DND-41 (cell line): ENCODE data around the gene EIF4ENIF1.
"Not testable (repeated sequence)": the region's sequence is repeated elsewhere in the genome, so short reads cannot be mapped to it uniquely, and the experiment has no call there.

Experiments used
- ATAC-seq: fragments of 200-7000 bp; cut with Tn5 transposase; 3 replicates; pipeline ENCODE4 v1.9.1; 2021; ENCODE audit warnings: low read depth; ENCODE audit not compliant: insufficient read depth
- DNase-seq: peaks from one replicate; pipeline ENCODE4 v3.0.0-alpha.2; 2020
- H2AFZ ChIP-seq: 2 replicates; pipeline ENCODE4 v1.6.0; 2012; ENCODE audit warnings: low read depth, low read length
- H3K27ac ChIP-seq: 2 replicates; pipeline ENCODE4 v1.5.1; 2012; ENCODE audit warnings: low read length, inconsistent platforms
- H3K27me3 ChIP-seq: fragments of 200-600 bp; sonication (generic); 2 replicates; pipeline ENCODE4 v1.6.0; 2012; ENCODE audit warnings: low read length, mild to moderate bottlenecking, inconsistent platforms; ENCODE audit not compliant: insufficient read depth, poor library complexity
- H3K36me3 ChIP-seq: 2 replicates; pipeline ENCODE4 v1.5.1; 2012; ENCODE audit warnings: low read length, inconsistent platforms; ENCODE audit not compliant: insufficient read depth
- H3K4me1 ChIP-seq: 2 replicates; pipeline ENCODE4 v1.5.1; 2012; ENCODE audit warnings: mild to moderate bottlenecking, low read length; ENCODE audit not compliant: insufficient read depth
- H3K4me2 ChIP-seq: 2 replicates; pipeline ENCODE4 v1.6.0; 2012; ENCODE audit warnings: mild to moderate bottlenecking, moderate library complexity, low read length, inconsistent platforms; ENCODE audit not compliant: insufficient read depth
- H3K4me3 ChIP-seq, 2 experiments: fragments of 200-600 bp in 1 of 2; shearing (Covaris generic) in 1 of 2; 2 replicates each; pipeline ENCODE4 v1.5.1; 2012 to 2016; ENCODE audit warnings: inconsistent platforms in 2 of 2, low read length in 2 of 2, mild to moderate bottlenecking in 2 of 2, low read depth in 1 of 2, moderate library complexity in 1 of 2
- H3K79me2 ChIP-seq: 2 replicates; pipeline ENCODE4 v1.6.0; 2012; ENCODE audit warnings: low read length, inconsistent platforms; ENCODE audit not compliant: insufficient read depth
- H3K9ac ChIP-seq: 2 replicates; pipeline ENCODE4 v1.6.0; 2012; ENCODE audit warnings: low read depth, mild to moderate bottlenecking, inconsistent platforms, low read length, moderate library complexity
- H3K9me3 ChIP-seq: 2 replicates; pipeline ENCODE4 v1.5.1; 2012; ENCODE audit warnings: low read length, moderate library complexity, mild to moderate bottlenecking, inconsistent platforms; ENCODE audit not compliant: insufficient read depth, severe bottlenecking
- H4K20me1 ChIP-seq: 2 replicates; pipeline ENCODE4 v1.6.0; 2012; ENCODE audit warnings: low read length; ENCODE audit not compliant: insufficient read depth
- CTCF ChIP-seq: IDR thresholded peaks from 2 replicates; pipeline ENCODE4 v1.5.1; 2012; ENCODE audit warnings: borderline replicate concordance, low read length, moderate library complexity, mild to moderate bottlenecking; ENCODE audit not compliant: poor library complexity, severe bottlenecking; ENCODE audit errors: extremely low read depth
- EZH2 ChIP-seq: IDR thresholded peaks from 3 replicates; pipeline ENCODE4 v1.6.1; 2012; ENCODE audit warnings: borderline replicate concordance, low read depth, mild to moderate bottlenecking, moderate library complexity, low read length, inconsistent platforms; ENCODE audit not compliant: severe bottlenecking

EIF4ENIF1 gene

GRCh38 chr22:31495343-31495742 lies 5.7 kb upstream of the EIF4ENIF1 start:
- Histone ChIP-seq H3K36me3 (peaks cover 8% of the 10 kb centered on the region; the same call in 1 of the 2 replicates), H3K4me2 (peak overlapping the region; percentile 85), H3K4me1 (peaks cover 47% of the 10 kb centered on the region), H3K27ac (peak overlapping the region; percentile 79), H2AFZ (peak overlapping the region; percentile 90), H3K9ac (peak overlapping the region; percentile 81), H3K79me2 (peaks cover 54% of the 10 kb centered on the region), H4K20me1 (0 out of 2 replicates have a peak, but pooled peaks cover 4% of the 10 kb centered on the region), H3K9me3 (no peaks in the 10 kb centered on the region), H3K27me3 (no peaks in the 10 kb centered on the region), H3K4me3 (peak overlapping the region; percentile 60 to 90)
- no peak for TF ChIP-seq CTCF
- TF ChIP-seq EZH2: no peak
- DNase-seq (no peak), ATAC-seq (no peak)

GRCh38 chr22:31493355-31493754 lies 3.7 kb upstream of the EIF4ENIF1 start:
- not testable (repeated sequence) for ATAC-seq, H3K36me3 ChIP-seq, H4K20me1 ChIP-seq, H3K4me2 ChIP-seq, H3K9me3 ChIP-seq, H2AFZ ChIP-seq, H3K27me3 ChIP-seq, DNase-seq, H3K9ac ChIP-seq, H3K4me3 ChIP-seq, H3K27ac ChIP-seq
- H3K4me1 ChIP-seq: peaks cover 47% of the 10 kb centered on the region
- peaks cover 49% of the 10 kb centered on the region for H3K79me2 ChIP-seq

GRCh38 chr22:31492151-31492550 lies 2.5 kb upstream of the EIF4ENIF1 start:
- Histone ChIP-seq H3K36me3 (peaks cover 12% of the 10 kb centered on the region), H3K27ac (no peak overlapping the region), H2AFZ (no peak overlapping the region), H3K4me3 (no peak overlapping the region), H3K9me3 (no peaks in the 10 kb centered on the region), H4K20me1 (no peaks in the 10 kb centered on the region), H3K27me3 (no peaks in the 10 kb centered on the region), H3K9ac (no peak overlapping the region), H3K79me2 (peaks cover 49% of the 10 kb centered on the region), H3K4me2 (no peak overlapping the region), H3K4me1 (peaks cover 48% of the 10 kb centered on the region)
- ATAC-seq: no peak
- no peak for DNase-seq
- no peak for TF ChIP-seq EZH2
- TF ChIP-seq CTCF: no peak

- no peaks in the 10 kb centered on the region for H4K20me1 ChIP-seq
- peaks cover 45% of the 10 kb centered on the region for H3K4me1 ChIP-seq
- TF ChIP-seq EZH2: no peak
- TF ChIP-seq CTCF: no peak
- H2AFZ ChIP-seq: no peak overlapping the region
- H3K27ac ChIP-seq: peak overlapping the region; percentile 91; the same call in 1 of the 2 replicates
- H3K9me3 ChIP-seq: no peaks in the 10 kb centered on the region
- H3K36me3 ChIP-seq: peaks cover 18% of the 10 kb centered on the region
- H3K27me3 ChIP-seq: no peaks in the 10 kb centered on the region
- peaks cover 49% of the 10 kb centered on the region for H3K79me2 ChIP-seq
- H3K9ac ChIP-seq: peak overlapping the region; percentile 87
- peak overlapping the region; percentile 70 to 80; a peak in 3 of 4 replicates for H3K4me3 ChIP-seq
- H3K4me2 ChIP-seq: peak overlapping the region; percentile 66
- DNase-seq: no peak
- ATAC-seq: no peak
Measured at GRCh38 chr22:31491218-31491962, 1.7 kb upstream of the EIF4ENIF1 start.
